OCI-LY1 (cell line): ENCODE results near the gene PPEF2.

ENCODE experiments used
- CTCF ChIP-seq: fragments of 200-600 bp; sonication (generic), shearing (Covaris generic); IDR thresholded peaks from 2 replicates; pipeline ENCODE4 v1.5.1; 2017; ENCODE audit warnings: mild to moderate bottlenecking, antibody characterized with exemption, low read length, moderate library complexity, mixed read lengths
- EZH2 ChIP-seq: fragments of 200-600 bp; sonication (generic), shearing (Covaris generic); IDR thresholded peaks from 2 replicates; pipeline ENCODE4 v1.8.0; 2017; ENCODE audit warnings: borderline replicate concordance, mixed run types, mild to moderate bottlenecking, antibody characterized with exemption, low read length, moderate library complexity, mixed read lengths

- TF ChIP-seq CTCF (no peak), EZH2 (no peak)
These were observed 20.8 kb downstream of the PPEF2 start for GRCh38 chr4:75881476-75881875.
